Osteocyte (in vitro differentiated cells): ENCODE data around the gene WNT3A. TPM values are rescaled to one million over a fixed set of nuclear protein-coding genes. Genes with fewer than 3 reads are reported as not detected.
A peak's percentile ranks its signal among the peaks of the same experiment; 100 is the strongest.

ENCODE experiments used
- DNase-seq: peaks from one replicate; pipeline ENCODE4 v3.0.0; 2021; ENCODE audit warnings: mixed read lengths; ENCODE audit not compliant: unreplicated experiment; ENCODE audit errors: extremely low spot score
- H3K27ac Mint-ChIP-seq: one replicate; pipeline ENCODE4 v1.8.0; 2021; ENCODE audit warnings: mild to moderate bottlenecking, mixed read lengths; ENCODE audit not compliant: unreplicated experiment
- H3K27me3 Mint-ChIP-seq: one replicate; pipeline ENCODE4 v1.8.0; 2021; ENCODE audit warnings: mixed read lengths; ENCODE audit not compliant: unreplicated experiment
- H3K36me3 Mint-ChIP-seq: one replicate; pipeline ENCODE4 v1.8.0; 2021; ENCODE audit warnings: mixed read lengths; ENCODE audit not compliant: unreplicated experiment
- H3K4me1 Mint-ChIP-seq: one replicate; pipeline ENCODE4 v1.8.0; 2021; ENCODE audit warnings: mixed read lengths; ENCODE audit not compliant: unreplicated experiment
- H3K4me3 Mint-ChIP-seq: one replicate; pipeline ENCODE4 v1.8.0; 2021; ENCODE audit warnings: mild to moderate bottlenecking, moderate library complexity, mixed read lengths; ENCODE audit not compliant: unreplicated experiment
- H3K9me3 Mint-ChIP-seq: one replicate; pipeline ENCODE4 v1.8.0; 2021; ENCODE audit warnings: mixed read lengths; ENCODE audit not compliant: unreplicated experiment
- total RNA-seq: library from RNA; stranded (reverse); gene quantifications from 2 replicates; pipeline ENCODE4 v1.2.1, GENCODE V29; 2021
- TF ChIP-seq, protein P1 (sequence below): fragments of 200-600 bp; sonication (generic); IDR thresholded peaks from 2 replicates; pipeline ENCODE4 v1.5.0; 2021; ENCODE audit warnings: antibody characterized with exemption, mild to moderate bottlenecking, moderate library complexity

WNT3A gene
- total RNA-seq, 1 donor from 2014 or later = not detected

DNA sequence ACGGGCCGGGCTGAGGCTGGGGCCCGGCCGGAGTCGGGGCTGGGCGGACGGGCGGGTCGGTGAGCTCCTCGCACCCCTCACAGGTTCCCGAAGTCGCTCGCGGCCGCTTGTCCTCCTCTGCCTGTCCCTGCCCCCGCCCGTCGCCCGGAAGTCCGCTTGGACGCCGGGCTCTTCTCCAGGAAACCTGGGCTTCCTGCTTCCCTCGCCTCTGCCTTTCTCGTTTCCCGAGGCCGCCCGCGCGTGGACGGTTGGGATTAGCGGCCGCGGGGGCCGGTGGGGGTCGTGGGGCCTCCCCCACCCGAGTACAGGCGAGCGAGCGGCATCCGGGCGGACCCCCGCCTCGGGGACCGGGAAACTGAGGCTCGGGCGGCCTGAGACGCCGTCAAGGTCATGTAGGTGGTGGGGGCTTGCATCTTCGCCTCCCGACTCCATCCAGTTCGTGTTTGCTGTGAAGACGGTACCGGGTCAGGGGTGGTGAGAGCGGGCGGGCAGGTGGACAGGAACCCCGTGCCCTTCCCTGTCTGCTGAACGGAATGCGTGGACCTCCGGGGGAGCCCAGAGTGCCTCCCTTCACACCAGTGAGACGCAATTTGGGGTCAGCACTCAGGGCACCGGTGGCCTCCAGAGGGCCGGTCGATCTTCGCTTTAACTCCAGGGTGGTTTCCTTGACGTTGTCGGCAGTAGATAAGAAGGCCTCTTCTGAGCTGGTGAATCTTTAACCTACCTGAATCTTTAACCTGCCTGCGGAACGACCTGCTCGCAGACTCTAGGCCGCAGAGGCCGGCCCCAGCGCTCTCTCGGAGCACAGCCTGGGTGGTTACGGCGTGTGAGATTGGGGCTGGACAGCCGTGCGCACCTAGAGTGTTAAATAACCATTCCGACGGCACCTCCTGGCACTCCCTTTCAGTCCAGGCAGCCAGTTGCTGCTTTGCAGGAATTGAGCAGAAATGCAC, 76.4 kb downstream of the WNT3A start:
- DNase-seq = no peak
- peaks cover 47% of the 10 kb centered on the region for H3K4me1 Mint-ChIP-seq

DNA sequence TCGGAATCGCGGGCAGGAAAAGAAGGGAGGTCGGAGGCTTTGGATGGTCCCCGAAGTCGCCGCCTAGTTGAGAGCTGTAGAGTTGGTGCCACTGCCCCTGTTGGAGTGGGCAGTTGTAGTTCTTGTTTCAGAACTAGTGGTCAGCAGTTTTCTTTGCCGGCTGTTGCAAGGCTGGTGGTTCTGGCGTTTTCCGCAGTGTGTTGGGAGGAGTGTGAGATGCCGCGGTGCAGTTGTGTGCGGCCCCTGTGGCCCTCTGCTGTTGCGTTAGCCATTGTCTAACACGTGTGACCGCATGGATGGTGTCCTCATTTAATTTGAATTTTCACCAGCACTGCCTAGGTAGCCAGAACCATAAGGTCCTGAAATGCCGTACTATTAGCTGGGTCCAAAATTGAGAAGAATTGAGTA, 77.1 kb downstream of the WNT3A start:
- peaks cover 54% of the 10 kb centered on the region for H3K4me1 Mint-ChIP-seq
- peak overlapping the region; percentile 94 for H3K27ac Mint-ChIP-seq
- no peaks in the 10 kb centered on the region for H3K36me3 Mint-ChIP-seq
- TF ChIP-seq, protein P1, sequence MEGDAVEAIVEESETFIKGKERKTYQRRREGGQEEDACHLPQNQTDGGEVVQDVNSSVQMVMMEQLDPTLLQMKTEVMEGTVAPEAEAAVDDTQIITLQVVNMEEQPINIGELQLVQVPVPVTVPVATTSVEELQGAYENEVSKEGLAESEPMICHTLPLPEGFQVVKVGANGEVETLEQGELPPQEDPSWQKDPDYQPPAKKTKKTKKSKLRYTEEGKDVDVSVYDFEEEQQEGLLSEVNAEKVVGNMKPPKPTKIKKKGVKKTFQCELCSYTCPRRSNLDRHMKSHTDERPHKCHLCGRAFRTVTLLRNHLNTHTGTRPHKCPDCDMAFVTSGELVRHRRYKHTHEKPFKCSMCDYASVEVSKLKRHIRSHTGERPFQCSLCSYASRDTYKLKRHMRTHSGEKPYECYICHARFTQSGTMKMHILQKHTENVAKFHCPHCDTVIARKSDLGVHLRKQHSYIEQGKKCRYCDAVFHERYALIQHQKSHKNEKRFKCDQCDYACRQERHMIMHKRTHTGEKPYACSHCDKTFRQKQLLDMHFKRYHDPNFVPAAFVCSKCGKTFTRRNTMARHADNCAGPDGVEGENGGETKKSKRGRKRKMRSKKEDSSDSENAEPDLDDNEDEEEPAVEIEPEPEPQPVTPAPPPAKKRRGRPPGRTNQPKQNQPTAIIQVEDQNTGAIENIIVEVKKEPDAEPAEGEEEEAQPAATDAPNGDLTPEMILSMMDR = peak; percentile 14
- DNase-seq = no peak
- no peaks in the 10 kb centered on the region for H3K27me3 Mint-ChIP-seq
- peak overlapping the region; percentile 95 for H3K4me3 Mint-ChIP-seq
- no peaks in the 10 kb centered on the region for H3K9me3 Mint-ChIP-seq

More for the DNA sequence above, 76.4 kb downstream of the WNT3A start:
- H3K27ac Mint-ChIP-seq = peak overlapping the region; percentile 94
- no peaks in the 10 kb centered on the region for H3K9me3 Mint-ChIP-seq
- TF ChIP-seq, protein P1 = no peak
- no peaks in the 10 kb centered on the region for H3K36me3 Mint-ChIP-seq
- H3K27me3 Mint-ChIP-seq = no peaks in the 10 kb centered on the region
- peak overlapping the region; percentile 95 for H3K4me3 Mint-ChIP-seq

DNA sequence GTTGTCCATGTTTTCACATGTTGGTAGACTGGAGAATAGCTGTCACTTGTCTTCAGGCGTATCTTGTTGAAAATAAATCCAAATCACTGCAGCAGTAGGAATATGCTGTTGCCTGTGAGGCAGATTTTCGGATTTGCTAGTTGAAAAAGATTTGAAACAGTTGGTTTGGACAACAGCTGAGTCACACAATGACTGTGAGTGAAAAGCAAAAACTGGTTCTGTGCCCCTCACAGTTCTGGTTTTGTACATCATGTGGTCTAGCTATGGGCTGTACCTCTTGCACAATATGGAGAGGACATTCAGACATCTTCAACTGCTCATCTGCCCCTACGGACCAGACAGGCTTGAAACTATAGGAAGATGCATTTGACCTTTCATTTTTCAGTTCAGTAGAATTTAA, 77.5 kb downstream of the WNT3A start:
- TF ChIP-seq, protein P1 = no peak
- peak overlapping the region; percentile 95 for H3K4me3 Mint-ChIP-seq
- peak overlapping the region; percentile 94 for H3K27ac Mint-ChIP-seq
- peaks cover 58% of the 10 kb centered on the region for H3K4me1 Mint-ChIP-seq
- no peak for DNase-seq
- no peaks in the 10 kb centered on the region for H3K9me3 Mint-ChIP-seq
- H3K27me3 Mint-ChIP-seq = no peaks in the 10 kb centered on the region
- H3K36me3 Mint-ChIP-seq = no peaks in the 10 kb centered on the region

DNA sequence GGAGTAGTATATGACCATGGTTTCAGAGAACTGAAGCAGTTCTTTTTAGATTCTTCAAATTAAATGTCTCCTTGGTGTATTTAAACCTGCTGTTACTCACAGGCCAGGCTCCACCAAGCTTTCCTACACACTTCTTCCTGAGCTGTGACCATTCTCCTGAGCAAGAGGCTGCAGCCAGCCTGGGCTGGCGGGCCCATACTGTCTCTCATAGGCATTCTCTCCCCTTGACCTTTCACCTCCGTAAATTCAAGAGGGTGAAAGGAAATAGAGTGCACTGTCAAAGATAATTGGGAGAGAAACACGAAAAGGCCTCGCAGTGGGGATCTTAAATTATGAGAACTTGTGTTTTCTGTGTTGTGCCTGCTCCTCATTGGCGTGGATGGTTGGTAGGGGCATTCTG, 78.0 kb downstream of the WNT3A start:
- no peak for DNase-seq
- peak overlapping the region; percentile 95 for H3K4me3 Mint-ChIP-seq
- TF ChIP-seq, protein P1 = no peak
- H3K9me3 Mint-ChIP-seq = no peaks in the 10 kb centered on the region
- H3K27ac Mint-ChIP-seq = peak overlapping the region; percentile 94
- no peaks in the 10 kb centered on the region for H3K36me3 Mint-ChIP-seq
- no peaks in the 10 kb centered on the region for H3K27me3 Mint-ChIP-seq
- H3K4me1 Mint-ChIP-seq = peaks cover 61% of the 10 kb centered on the region

DNA sequence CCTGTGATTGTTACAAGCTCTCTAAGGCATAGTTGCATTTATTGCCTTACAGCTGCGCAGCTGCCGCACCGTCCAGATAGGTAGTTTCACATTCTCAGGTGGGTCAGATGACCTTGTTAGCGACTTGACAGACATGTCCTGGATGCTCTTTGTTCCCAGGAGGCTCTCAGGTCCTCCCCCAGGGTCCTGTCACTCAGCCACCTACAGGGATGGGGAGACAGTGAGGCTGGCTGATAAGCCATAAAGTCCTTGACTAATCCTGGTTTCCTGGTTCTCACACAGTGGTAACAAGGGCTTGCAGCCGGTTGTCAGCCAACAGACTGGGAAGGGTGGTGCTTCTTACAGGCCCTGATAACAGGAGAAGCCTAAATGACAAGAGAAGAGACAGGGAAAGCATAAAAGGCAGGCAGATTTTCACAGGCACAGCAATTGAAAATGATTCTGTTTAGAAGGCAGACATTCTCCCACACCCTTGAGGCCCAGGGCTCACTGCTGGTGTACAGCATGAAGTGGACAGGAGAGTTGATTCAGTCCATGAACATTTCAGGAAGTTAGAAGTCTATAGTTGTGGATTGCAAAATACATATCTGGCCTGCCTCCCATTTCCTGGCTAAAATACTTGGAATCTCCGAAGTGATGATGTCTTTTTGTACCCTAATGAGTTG, 78.6 kb downstream of the WNT3A start:
- Mint-ChIP-seq H3K9me3 (no peaks in the 10 kb centered on the region), H3K4me3 (peak overlapping the region; percentile 95), H3K27me3 (no peaks in the 10 kb centered on the region), H3K36me3 (no peaks in the 10 kb centered on the region), H3K27ac (peak overlapping the region; percentile 94), H3K4me1 (peaks cover 67% of the 10 kb centered on the region)
- TF ChIP-seq, protein P1 = no peak
- DNase-seq = no peak
